Heart left ventricle (tissue), 16 donors: ENCODE data around the gene SMOC2. TPM values are rescaled to one million over a fixed set of nuclear protein-coding genes. Genes with fewer than 3 reads are reported as not detected.

ENCODE experiments used
- ATAC-seq, 4 donors: fragments of 200-7000 bp; cut with Tn5 transposase; one replicate each; pipeline ENCODE4 v1.9.1; 2020 to 2022; ENCODE audit warnings: moderate library complexity in 4 of 4, mild to moderate bottlenecking in 3 of 4, moderate number of reproducible peaks in 1 of 4
- DNase-seq, 5 donors: peaks; one replicate each; pipeline ENCODE4 v3.0.0-alpha.2; 2020
- H3K27ac ChIP-seq, 12 donors: fragments of 200-600 bp; sonication (generic) in 4 of 12; one replicate each; pipeline versions ENCODE4 v1.5.0 to v1.8.0; 2016 to 2022; ENCODE audit warnings: mild to moderate bottlenecking in 2 of 12
- H3K27me3 ChIP-seq, 9 donors: fragments of 200-600 bp; sonication (generic) in 2 of 9; one replicate each; pipeline versions ENCODE4 v1.5.1 to v1.8.0; 2016 to 2022; ENCODE audit warnings: mild to moderate bottlenecking in 3 of 9
- H3K36me3 ChIP-seq, 9 donors: fragments of 200-600 bp; sonication (generic) in 2 of 9; one replicate each; pipeline versions ENCODE4 v1.5.0 to v1.8.0; 2018 to 2022; ENCODE audit warnings: mild to moderate bottlenecking in 2 of 9
- H3K4me1 ChIP-seq, 12 donors: fragments of 200-600 bp; sonication (generic) in 4 of 12; one replicate each; pipeline versions ENCODE4 v1.5.0 to v1.8.0; 2016 to 2022; ENCODE audit warnings: mild to moderate bottlenecking in 3 of 12
- H3K4me3 ChIP-seq, 12 donors: fragments of 200-600 bp; sonication (generic) in 4 of 12; one replicate each; pipeline versions ENCODE4 v1.5.0 to v1.8.0; 2017 to 2022; ENCODE audit warnings: mild to moderate bottlenecking in 9 of 12, moderate library complexity in 4 of 12
- H3K9me3 ChIP-seq, 12 donors: fragments of 200-600 bp; sonication (generic) in 4 of 12; one replicate each; pipeline versions ENCODE4 v1.5.0 to v1.8.0; 2016 to 2022; ENCODE audit warnings: mild to moderate bottlenecking in 1 of 12
- CTCF ChIP-seq, 12 donors: fragments of 200-600 bp; sonication (generic) in 4 of 12; IDR thresholded peaks; one replicate each; pipeline versions ENCODE4 v1.5.0 to v1.8.0; 2018 to 2022; ENCODE audit warnings: antibody characterized with exemption in 12 of 12, mild to moderate bottlenecking in 5 of 12
- POLR2A ChIP-seq, 2 donors: fragments of 450-650 bp; IDR thresholded peaks; one replicate each; pipeline ENCODE4 v1.6.1; 2017; ENCODE audit warnings: antibody characterized with exemption in 2 of 2, mild to moderate bottlenecking in 2 of 2, moderate library complexity in 2 of 2
- WGBS, 4 donors: extraction: QIAGEN DNeasy Blood & Tissue Kit in 2 of 4; methylation state at CpG; one replicate each; pipeline versions ENCODE4 v1.1.5 to v1.1.7; 2013 to 2018; 5-methylcytosine and 5-hydroxymethylcytosine counted together
- intact Hi-C, 10 donors: fragments of 100-400 bp; cut with DNase I; formaldehyde crosslinking; loops; one replicate each; pipeline versions ENCODE4 v1.11.1 to v1.14.2; 2022
- polyA plus RNA-seq, 2 donors: library from polyadenylated mRNA; stranded (reverse); fragments of 200-250 nt; gene quantifications; one replicate each; pipeline ENCODE4 v1.2.3, GENCODE V29; 2013
- total RNA-seq, 9 donors: library from RNA; depleted of rRNA in 2 of 9; stranded (reverse); fragments of >200 nt in 2 of 9; fragmentation: NEBNext Ultra II Directional in 3 of 9; extraction: Animal tissue kit (Norgen Biotek cat#: 25700) in 3 of 9; gene quantifications; one replicate each; pipeline versions ENCODE4 v1.1.0 to v1.2.4, GENCODE V29; 2016 to 2023
- donor health status: ischemic (EF 13 %, LVEDD 7.1; RV severe dilation, severe dysfunction).
- donor health status: healthy with polysubstance abuse.
- donor health status: DM: no; HTN: yes; CAD: no.
- donor health status: DM: no; HTN: no; CAD: no.
- donor health status: ischemic (EF 25% LVEDD 6.9; RV normal size, moderate dysfunction).
- donor health status: ischemic (EF 25% LVEDD 5.7; RV mildly dilated, moderate dysfunction).
- donor health status: healthy.
- donor health status: DM: yes; HTN: yes; CAD: no.
- donor health status: ischemic (EF 35%, LVEDD 5.7; RV mildly dilated, moderate dysfunction).
- donor health status: nonischemic (EF 11% LVEDD 7.7; RV severe dilation, severe dysfunction).
- donor health status: DM: yes; HTN: yes; CAD: no.
- donor health status: PGD.
- donor health status: ischemic (EF 29% LVEDD 5.4; RV normal size, mild dysfunction).
- donor health status: nonischemic (EF 23%, LVEDD 6.1; RV moderate dilation, normal function).

Gene SMOC2
- total and polyA plus RNA-seq, 11 donors: 5.9 to 44.2 (median 15.7) TPM

DNA sequence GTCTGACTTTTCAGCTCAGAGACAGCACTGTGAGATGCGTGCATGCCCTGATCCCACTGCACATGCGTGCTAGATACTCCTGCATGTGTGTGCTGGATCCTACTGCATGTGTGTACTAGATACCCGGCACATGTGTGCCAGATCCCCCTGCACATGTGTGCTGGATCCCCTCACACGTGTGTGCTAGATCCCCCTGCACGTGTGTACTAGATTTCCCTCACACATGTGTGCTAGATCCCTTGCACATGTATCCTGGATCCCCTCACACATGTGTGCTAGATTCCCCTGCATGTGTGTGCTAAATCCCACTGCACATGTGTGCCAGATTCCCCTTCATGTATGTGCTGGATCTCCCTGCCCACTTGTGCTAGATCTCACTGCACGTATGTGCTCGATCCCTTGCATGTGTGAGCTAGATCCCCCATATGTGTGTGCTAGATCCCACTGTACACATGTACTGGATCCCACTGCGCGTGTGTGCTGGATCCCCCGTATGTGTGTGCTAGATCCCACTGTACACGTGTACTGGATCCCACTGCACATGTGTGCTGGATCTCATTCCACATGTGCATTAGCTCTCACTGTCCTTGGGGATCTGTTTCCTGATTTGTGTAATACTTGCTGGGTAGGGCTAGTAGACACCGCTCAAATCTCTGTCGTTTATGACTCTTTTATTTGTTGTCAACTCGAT is 214.6 kb downstream of the SMOC2 start:
- no peaks in the 10 kb centered on the region for H3K27me3 ChIP-seq
- TF ChIP-seq CTCF (IDR thresholded peaks at IDR 0.05) (no peak), POLR2A (IDR thresholded peaks at IDR 0.05) (no peak)
- intact Hi-C loops: no loop called here
- no peaks in the 10 kb centered on the region for H3K9me3 ChIP-seq
- peaks cover 0 to 19% (median 0%) of the 10 kb centered on the region in 9 donors for H3K36me3 ChIP-seq
- no peak overlapping the region for H3K27ac ChIP-seq
- ATAC-seq (peak in 1 of 4 donors; percentile 58), DNase-seq (no peak)
- 87 to 92% (median 90%) methylated on average over 13 to 14 of the region's 14 CpGs for WGBS, 4 donors
- peaks cover 0 to 3% (median 0%) of the 10 kb centered on the region in 12 donors for H3K4me1 ChIP-seq
- no peak overlapping the region for H3K4me3 ChIP-seq

GRCh38 chr6:168658059-168658458 is 217.1 kb downstream of the SMOC2 start:
- TF ChIP-seq POLR2A (IDR thresholded peaks at IDR 0.05) (no peak), CTCF (IDR thresholded peaks at IDR 0.05) (no peak)
- H3K4me3 ChIP-seq: no peak overlapping the region
- DNase-seq: no peak
- no peak overlapping the region for H3K27ac ChIP-seq
- ATAC-seq: no peak
- no peaks in the 10 kb centered on the region for H3K4me1 ChIP-seq
- WGBS, 4 donors: 79 to 93% (median 87%) methylated on average over 1 of the region's 1 CpG
- no peaks in the 10 kb centered on the region for H3K27me3 ChIP-seq
- peaks cover 0 to 5% (median 0%) of the 10 kb centered on the region in 9 donors for H3K36me3 ChIP-seq
- intact Hi-C loops: no loop called here
- no peaks in the 10 kb centered on the region for H3K9me3 ChIP-seq

GRCh38 chr6:168660400-168660945 is 219.5 kb downstream of the SMOC2 start:
- Histone ChIP-seq H3K9me3 (no peaks in the 10 kb centered on the region), H3K4me1 (no peaks in the 10 kb centered on the region), H3K36me3 (peaks cover 0 to 5% (median 1%) of the 10 kb centered on the region in 9 donors), H3K27me3 (no peaks in the 10 kb centered on the region), H3K27ac (no peak overlapping the region), H3K4me3 (no peak overlapping the region)
- no peak for DNase-seq
- no peak for ATAC-seq
- TF ChIP-seq POLR2A (IDR thresholded peaks at IDR 0.05) (no peak), CTCF (IDR thresholded peaks at IDR 0.05) (no peak)
- intact Hi-C loops: no loop called here
- WGBS, 4 donors: 94 to 98% (median 96%) methylated on average over 14 of the region's 14 CpGs

DNA sequence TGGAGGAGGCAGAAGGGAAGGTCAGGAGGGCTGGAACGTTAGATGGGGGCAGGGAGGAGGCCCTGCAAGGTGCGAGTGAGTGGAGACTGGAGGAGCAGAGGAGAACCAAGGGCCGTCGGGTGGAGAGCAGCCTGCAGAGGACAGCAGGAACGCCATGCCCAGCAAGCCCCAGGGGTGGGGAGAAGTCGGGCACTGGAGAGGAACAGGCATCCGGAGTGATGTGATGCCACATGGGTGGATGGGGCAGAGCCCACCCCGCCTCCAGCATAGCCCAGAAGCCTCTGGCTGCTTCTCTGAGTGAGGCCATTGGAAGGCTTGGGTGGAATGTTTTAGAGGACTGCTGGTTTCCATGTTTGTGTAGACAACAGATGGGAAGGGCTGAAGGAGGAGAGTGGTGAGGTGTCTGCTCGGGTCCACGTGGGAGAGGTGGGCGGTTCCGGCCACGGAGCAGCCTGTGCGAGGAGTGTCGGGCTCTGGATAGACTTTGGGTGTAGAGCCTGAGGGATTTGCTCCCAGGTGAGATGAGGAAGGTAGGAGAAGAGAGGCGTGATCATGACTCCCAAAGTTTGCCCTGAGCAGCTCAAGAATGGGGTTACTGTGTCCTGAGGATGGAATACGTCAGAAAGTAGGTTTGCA is 221.4 kb downstream of the SMOC2 start:
- no peak for DNase-seq
- peaks cover 0 to 6% (median 0%) of the 10 kb centered on the region in 9 donors for H3K36me3 ChIP-seq
- H3K4me1 ChIP-seq: no peaks in the 10 kb centered on the region
- peaks cover 0 to under 1% (median 0%) of the 10 kb centered on the region in 9 donors for H3K27me3 ChIP-seq
- no peak overlapping the region for H3K4me3 ChIP-seq
- WGBS, 4 donors: 86 to 88% (median 86%) methylated on average over 17 of the region's 17 CpGs
- no peak overlapping the region for H3K27ac ChIP-seq
- no peak for TF ChIP-seq POLR2A (IDR thresholded peaks at IDR 0.05)
- intact Hi-C loops: no loop called here
- H3K9me3 ChIP-seq: no peaks in the 10 kb centered on the region
- ATAC-seq: no peak
